Coronary artery (tissue), 2 donors: Measurements from ENCODE around the gene NR3C2.

Experiments
- DNase-seq: peaks from one replicate; pipeline ENCODE4 v3.0.0-alpha.2; 2017; ENCODE audit warnings: low spot score
- H3K27ac ChIP-seq, 2 donors: fragments of 200-600 bp; sonication (generic); one replicate each; pipeline ENCODE4 v1.5.1; 2016 to 2019
- H3K4me3 ChIP-seq: fragments of 200-600 bp; sonication (generic); 2 replicates; pipeline ENCODE4 v1.5.1; 2016; ENCODE audit warnings: mild to moderate bottlenecking, moderate library complexity
- TF ChIP-seq, protein P1 (sequence below): fragments of 200-600 bp; sonication (generic); IDR thresholded peaks from one replicate; pipeline ENCODE4 v1.5.1; 2019; ENCODE audit warnings: antibody characterized with exemption

The NR3C2 gene

DNA sequence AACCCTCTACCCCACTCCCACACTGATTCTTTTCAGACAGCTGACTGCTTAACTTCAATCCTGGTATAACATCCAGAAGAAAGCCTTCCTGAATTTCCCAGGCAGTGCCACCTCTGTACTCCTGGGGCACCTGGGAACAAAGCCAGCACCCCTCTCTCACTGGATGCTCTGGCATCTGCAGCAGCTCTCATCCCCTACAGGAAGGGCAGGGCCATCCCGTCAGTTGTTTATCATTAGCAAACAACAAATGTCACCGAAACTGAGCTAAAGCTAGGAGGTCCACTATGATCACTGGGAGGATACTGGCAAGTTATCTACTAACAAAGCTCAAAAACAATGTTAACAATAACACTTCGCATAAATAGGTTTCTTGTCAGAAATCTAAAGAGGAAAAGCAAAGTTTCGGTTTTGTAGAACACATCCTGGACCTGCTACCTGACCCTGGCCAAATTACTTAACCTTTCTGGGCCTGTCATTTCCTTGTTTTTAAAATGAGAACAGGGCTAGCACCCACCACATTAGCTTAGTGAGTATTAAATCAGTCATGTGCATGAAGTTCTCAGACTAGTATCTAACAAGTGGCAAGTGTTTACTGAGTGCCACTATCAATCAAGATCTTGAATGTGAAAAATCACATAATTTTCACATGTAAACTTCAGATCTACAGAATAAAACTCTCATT, 86.6 kb downstream of the NR3C2 start:
- no peak for DNase-seq
- TF ChIP-seq, protein P1, sequence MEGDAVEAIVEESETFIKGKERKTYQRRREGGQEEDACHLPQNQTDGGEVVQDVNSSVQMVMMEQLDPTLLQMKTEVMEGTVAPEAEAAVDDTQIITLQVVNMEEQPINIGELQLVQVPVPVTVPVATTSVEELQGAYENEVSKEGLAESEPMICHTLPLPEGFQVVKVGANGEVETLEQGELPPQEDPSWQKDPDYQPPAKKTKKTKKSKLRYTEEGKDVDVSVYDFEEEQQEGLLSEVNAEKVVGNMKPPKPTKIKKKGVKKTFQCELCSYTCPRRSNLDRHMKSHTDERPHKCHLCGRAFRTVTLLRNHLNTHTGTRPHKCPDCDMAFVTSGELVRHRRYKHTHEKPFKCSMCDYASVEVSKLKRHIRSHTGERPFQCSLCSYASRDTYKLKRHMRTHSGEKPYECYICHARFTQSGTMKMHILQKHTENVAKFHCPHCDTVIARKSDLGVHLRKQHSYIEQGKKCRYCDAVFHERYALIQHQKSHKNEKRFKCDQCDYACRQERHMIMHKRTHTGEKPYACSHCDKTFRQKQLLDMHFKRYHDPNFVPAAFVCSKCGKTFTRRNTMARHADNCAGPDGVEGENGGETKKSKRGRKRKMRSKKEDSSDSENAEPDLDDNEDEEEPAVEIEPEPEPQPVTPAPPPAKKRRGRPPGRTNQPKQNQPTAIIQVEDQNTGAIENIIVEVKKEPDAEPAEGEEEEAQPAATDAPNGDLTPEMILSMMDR = no peak
- Histone ChIP-seq H3K27ac (no peak overlapping the region), H3K4me3 (no peak overlapping the region)

DNA sequence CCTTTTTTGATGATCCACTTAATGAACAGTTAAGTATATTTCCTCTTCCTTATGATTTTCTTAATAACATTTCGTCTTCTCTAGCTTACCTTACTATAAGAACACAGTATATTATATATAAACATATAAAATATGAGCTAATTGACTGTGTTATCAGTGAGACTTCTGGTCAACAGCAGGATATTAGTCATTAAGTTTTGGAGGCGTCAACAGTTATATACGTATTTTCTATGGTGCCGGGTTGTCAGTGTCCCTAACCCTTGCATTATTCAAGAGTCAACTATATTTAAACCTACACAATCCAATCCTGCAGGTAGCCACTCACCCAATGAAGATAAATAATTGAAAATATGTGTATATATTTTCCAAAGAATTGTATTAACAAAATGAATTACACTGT, 88.0 kb downstream of the NR3C2 start:
- TF ChIP-seq, protein P1 = no peak
- H3K4me3 ChIP-seq = no peak overlapping the region
- no peak overlapping the region for H3K27ac ChIP-seq
- no peak for DNase-seq

DNA sequence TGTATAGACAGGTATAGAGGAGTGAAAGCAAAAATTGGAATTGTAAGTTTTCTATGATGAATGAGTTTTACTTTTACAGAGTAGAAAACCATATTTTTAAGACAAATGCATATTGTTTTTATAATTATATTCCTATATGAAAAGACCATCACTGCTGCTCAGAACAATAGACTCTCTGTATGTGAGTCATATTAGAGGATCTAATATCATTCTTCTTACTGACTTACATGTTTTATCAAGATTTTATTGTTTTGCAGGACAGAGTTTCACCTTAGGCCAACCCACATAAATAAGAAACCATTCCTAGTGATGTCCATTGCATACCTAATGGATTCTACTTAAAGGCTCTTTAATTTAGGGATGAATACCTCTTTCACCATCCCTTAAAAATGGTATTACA, 88.6 kb downstream of the NR3C2 start:
- Histone ChIP-seq H3K27ac (no peak overlapping the region), H3K4me3 (no peak overlapping the region)
- TF ChIP-seq, protein P1 = no peak
- no peak for DNase-seq

DNA sequence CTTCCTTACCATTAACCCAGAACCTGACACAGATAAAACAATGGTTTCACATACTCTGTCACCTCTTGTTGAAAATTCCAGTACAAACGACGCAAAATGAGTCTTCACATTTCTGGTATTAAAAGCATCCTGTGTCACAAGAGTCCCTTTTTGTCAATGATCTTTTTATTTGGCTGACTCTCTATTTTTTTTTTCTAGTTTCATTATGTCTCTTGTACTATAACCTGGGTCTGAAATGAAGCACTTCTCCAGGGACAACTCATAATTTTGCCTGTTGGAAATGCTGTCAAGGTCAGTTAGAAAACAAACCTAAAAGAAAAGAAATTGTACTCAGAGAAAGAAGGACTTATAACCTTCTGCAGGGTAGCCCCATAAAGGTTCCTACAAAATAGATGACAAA, 93.1 kb downstream of the NR3C2 start:
- TF ChIP-seq, protein P1 = no peak
- Histone ChIP-seq H3K27ac (no peak overlapping the region), H3K4me3 (no peak overlapping the region)
- no peak for DNase-seq

DNA sequence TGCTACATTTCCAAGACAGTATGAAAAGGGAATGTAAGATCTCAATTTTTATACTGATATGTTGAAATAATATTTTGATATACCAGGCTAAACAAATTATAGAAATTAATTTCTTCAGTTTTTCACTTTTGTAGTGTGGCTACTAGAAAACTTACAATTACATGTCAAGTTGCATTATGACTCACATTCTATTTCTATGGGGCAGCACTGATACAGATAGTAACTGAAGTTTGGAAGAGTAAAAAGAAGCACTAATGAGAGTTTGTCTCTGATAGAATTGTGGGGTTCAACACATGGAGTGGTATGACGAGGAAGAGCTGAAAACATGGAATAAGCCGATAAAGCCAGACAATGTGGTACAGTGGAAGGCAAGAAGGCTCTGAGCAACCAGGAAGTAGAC, 95.6 kb downstream of the NR3C2 start:
- TF ChIP-seq, protein P1 = no peak
- H3K27ac ChIP-seq = no peak overlapping the region
- DNase-seq = no peak
- H3K4me3 ChIP-seq = no peak overlapping the region

DNA sequence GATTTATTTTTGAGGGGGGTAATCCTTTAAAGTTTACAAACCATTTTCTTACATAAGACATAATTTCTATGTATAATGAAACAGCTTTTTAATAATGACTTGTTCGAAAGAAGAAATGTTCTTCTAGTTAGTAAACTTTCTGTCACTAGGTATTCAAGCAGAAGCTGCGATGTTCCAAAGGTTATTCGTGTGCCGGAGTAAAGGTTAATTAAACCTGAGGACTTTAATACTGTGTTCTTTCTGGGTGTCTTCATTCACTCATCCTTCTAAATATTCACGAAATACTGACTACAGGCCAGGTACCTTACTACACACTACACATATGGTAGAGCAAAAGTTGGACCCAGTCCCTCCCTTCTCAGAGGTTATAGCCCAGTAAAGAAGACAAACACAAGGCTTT, 96.7 kb downstream of the NR3C2 start:
- DNase-seq = no peak
- TF ChIP-seq, protein P1 = no peak
- no peak overlapping the region for H3K4me3 ChIP-seq
- no peak overlapping the region for H3K27ac ChIP-seq

DNA sequence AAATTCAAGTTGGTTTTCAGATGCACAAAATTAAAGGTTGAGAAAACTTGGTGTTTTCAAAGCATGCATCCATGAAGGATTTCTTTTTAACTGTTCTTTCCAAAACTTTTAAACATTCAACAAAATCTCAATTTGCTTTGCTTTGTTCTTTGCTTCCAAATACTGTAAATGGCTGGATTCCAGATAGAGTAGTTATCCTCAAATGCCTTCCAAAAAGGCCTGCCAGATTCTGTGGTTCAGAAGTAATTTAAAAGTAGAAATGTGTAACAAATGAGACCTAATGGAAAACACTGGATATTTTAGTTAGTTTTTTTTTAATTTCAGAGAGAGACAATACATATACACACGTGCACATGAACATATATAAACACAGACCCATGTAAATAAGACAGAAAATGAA, 97.3 kb downstream of the NR3C2 start:
- no peak overlapping the region for H3K27ac ChIP-seq
- no peak overlapping the region for H3K4me3 ChIP-seq
- TF ChIP-seq, protein P1 = no peak
- DNase-seq = no peak
